ENCODE data around the gene COL2A1.

- TF ChIP-seq CTCF (IDR thresholded peaks at IDR 0.05): no peak
- no peak for TF ChIP-seq POLR2A (IDR thresholded peaks at IDR 0.05)
These were observed 30.4 kb downstream of the COL2A1 start for GRCh38 chr12:47973870-47974269.
